ENCODE data around the gene KSR2.

The KSR2 gene

GRCh38 chr12:117437516-117438255 lies 531.1 kb downstream of the KSR2 start:
- DNase-seq: no peak

- no peak for DNase-seq
Measured at GRCh38 chr12:117433878-117434277, 534.9 kb downstream of the KSR2 start.

- DNase-seq: no peak
Measured at GRCh38 chr12:117430246-117430645, 538.5 kb downstream of the KSR2 start.

- DNase-seq: no peak
Measured at GRCh38 chr12:117427211-117427610, 541.6 kb downstream of the KSR2 start.

GRCh38 chr12:117421987-117422386 lies 546.8 kb downstream of the KSR2 start:
- DNase-seq: no peak

- DNase-seq: no peak
Measured at GRCh38 chr12:117421068-117421752, 547.6 kb downstream of the KSR2 start.

GRCh38 chr12:117417004-117417403 lies 551.8 kb downstream of the KSR2 start:
- DNase-seq: no peak

- no peak for DNase-seq
Measured at GRCh38 chr12:117412465-117413188, 556.2 kb downstream of the KSR2 start.

GRCh38 chr12:117409286-117409685 lies 559.5 kb downstream of the KSR2 start:
- DNase-seq: no peak

- no peak for DNase-seq
Measured at GRCh38 chr12:117408161-117408791, 560.5 kb downstream of the KSR2 start.

- DNase-seq: no peak
Measured at GRCh38 chr12:117404940-117405339, 563.9 kb downstream of the KSR2 start.

GRCh38 chr12:117404203-117404853 lies 564.5 kb downstream of the KSR2 start:
- DNase-seq: no peak

GRCh38 chr12:117403586-117404139 lies 565.1 kb downstream of the KSR2 start:
- DNase-seq: no peak
